Fibroblast of skin of left quadriceps (primary cell): Measurements from ENCODE around the gene DDI2.
"Not testable (repeated sequence)": the region's sequence is repeated elsewhere in the genome, so short reads cannot be mapped to it uniquely, and the experiment has no call there.

Source experiments
- DNase-seq, 2 experiments: peaks; one replicate each; pipeline ENCODE4 v3.0.0-alpha.2; 2013; ENCODE audit warnings: low read depth in 2 of 2

The DDI2 gene

DNA sequence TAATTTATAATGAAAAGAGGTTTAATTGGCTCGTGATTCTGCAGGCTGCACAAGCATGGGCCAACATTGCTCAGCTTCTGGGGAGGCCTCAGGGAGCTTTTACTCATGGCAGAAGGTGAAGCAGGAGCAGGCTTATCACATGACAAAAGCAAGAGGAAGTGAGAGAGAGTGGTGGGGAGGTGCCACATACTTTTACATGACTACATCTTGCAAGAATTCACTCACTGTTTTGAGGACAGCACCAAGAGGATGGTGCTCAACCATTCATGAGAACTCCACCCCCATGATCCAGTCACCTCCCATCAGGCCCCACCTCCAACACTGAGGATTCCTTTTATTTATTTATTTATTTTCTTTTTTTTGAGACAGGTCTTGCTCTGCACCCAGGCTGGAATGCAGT lies 61.3 kb downstream of the DDI2 start:
- peak; percentile 40 to 43 for DNase-seq

GRCh38 chr1:15680131-15680530 lies 62.9 kb downstream of the DDI2 start:
- DNase-seq = no peak

DNA sequence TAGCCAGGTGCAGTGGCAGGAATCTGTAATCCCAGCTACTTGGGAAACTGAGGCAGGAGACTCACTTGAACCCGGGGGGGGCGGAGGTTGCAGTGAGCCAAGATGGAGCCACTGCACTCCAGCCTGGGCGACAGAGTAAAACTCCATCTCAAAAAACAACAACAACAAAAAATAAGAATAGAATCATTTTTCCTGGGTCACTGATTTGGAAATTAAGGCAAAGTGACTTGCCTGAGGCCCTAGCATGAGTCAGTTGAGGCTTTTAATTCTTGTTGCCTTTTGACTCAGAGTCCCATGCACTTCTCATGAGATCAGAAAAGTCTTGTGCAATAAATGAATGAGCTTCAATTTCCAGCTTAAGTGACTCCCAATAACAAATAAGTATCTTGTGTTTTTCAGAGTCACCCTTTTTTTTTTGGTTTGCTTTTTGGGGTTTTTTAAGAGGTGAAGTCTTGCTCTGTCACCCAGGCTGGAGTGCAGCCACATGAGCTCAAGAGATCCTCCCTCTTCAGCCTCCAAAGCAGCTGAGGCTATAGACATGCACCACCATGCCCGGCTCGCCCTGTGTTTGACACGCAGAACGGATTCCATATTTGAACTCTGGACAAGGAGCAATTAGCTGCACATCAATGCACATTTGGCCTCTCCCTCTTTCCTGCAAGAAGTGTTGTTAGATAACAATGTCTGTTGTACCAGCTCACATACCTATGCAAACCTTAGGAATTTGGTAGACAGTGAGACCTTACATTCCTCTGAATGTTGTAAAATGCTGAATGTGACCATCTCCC lies 63.5 kb downstream of the DDI2 start:
- DNase-seq = peak; percentile 63 to 68

GRCh38 chr1:15681349-15682292 lies 64.4 kb downstream of the DDI2 start:
- no peak for DNase-seq

- no peak for DNase-seq
Measured at GRCh38 chr1:15682936-15683341, 65.7 kb downstream of the DDI2 start.

DNA sequence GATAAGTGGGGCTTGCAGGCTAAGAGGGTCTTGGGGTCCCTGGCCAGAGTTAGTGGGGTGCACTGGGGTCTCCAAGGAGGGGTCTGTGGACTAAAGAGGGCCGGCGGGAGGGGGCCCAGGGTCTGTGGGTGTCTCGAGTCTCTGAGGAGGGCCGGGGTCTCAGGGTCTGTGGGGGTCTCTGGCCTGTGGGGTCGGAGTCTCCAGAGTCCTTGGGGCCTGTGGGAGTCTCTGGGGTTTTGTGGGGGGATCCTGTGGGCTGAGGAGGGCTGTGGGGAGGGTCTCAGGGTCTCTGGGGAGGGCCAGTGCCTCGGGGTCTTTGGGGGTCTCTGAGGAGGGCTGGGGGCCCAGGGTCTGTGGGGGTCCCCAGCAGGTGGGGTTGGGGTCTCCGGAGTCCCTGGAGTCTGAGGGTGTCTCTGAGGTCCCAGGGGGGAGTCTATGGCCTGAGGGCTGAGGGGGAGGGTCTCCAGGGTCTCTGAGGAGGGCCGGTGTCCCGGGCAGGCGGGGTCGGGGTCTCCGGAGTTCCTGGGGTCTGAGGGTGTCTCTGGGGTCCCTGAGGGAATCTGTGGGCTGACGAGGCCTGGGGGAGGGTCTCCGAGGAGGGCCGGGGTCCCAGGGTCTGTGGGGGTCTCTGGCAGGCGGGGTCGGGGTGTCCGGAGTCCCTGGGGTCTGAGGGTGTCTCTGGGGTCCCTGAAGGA lies 66.2 kb downstream of the DDI2 start:
- no peak for DNase-seq

DNA sequence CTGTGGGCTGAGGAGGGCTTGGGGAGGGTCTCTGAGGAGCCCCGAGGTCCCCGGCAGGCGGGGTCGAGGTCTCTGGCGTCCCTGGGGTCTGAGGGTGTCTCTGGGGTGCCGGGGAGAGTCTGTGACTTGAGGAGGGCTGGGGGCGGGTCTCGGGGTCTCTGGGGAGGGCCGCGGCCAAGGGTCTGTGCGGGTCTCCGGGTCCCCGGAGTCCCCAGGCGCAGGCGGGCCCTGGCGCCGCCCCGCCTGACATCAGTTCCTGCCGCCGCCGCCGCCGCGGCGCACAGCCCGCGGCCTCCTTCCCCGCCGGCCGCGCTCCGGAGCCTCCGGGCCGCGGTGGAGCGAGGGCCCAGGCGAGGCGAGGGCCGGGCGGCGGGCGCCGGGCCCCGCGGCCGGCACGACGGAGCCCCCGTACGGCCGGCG lies 66.8 kb downstream of the DDI2 start, which contains the start of gene PLEKHM2:
Gene PLEKHM2 (plus strand): TSS at position 279 of the 420 bp plus-strand sequence. CDS start 239 bp downstream, outside the sequence.
- DNase-seq = peak in 1 of 2 experiments; percentile 9

- DNase-seq = no peak
Measured at GRCh38 chr1:15684468-15685291, 67.4 kb downstream of the DDI2 start.

DNA sequence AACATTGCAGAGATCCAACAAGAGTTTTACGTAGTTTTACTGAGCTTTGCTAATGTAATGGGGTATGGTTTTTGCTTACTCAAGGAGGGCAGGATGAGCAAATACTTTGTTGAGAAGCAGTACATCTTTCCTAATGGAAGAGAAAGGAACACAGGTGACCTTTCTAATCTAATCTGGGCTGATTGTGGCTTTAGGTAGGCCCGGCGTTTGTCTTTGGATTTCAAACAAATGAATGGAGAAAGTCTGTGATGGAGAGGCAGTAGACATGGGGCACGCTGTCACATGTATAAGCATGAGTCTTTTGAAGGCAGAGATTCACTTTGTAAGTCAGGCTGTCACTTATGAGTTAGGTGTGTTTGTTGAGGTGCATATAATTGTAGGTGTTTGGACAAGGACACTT lies 68.6 kb downstream of the DDI2 start:
- no peak for DNase-seq

- DNase-seq = no peak
Measured at GRCh38 chr1:15687446-15687845, 70.2 kb downstream of the DDI2 start.

- DNase-seq = no peak
Measured at GRCh38 chr1:15690317-15690716, 73.1 kb downstream of the DDI2 start.

- DNase-seq = no peak
Measured at GRCh38 chr1:15691434-15692032, 74.3 kb downstream of the DDI2 start.

DNA sequence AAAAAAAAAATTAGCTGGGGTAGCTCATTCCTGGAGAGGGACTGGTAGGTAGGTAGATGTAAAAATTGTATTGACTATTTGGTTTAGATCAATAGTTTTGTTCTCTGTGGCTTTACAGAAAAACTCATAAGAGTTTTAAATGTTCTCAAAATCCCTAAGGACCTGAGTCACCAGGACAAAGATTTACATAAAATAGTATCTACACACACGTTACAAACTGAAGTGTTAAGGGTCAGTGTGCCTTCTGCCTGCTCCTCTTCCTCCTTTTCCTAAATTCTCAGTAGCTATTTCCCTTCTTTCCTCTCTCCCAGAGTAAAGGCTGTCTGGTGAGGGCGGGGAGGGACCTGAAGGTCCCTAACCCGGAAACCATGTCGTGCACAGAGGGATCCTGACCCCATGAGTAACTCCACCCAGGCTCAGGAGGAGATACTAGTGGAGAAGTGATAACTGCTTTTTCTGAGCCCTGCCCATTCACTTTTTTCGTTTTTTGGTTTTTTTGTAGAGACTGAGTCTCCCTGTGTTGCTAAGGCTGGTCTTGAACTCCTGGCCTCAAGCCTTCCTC lies 74.9 kb downstream of the DDI2 start:
- no peak for DNase-seq

- no peak for DNase-seq
Measured at GRCh38 chr1:15693371-15693770, 76.1 kb downstream of the DDI2 start.

DNA sequence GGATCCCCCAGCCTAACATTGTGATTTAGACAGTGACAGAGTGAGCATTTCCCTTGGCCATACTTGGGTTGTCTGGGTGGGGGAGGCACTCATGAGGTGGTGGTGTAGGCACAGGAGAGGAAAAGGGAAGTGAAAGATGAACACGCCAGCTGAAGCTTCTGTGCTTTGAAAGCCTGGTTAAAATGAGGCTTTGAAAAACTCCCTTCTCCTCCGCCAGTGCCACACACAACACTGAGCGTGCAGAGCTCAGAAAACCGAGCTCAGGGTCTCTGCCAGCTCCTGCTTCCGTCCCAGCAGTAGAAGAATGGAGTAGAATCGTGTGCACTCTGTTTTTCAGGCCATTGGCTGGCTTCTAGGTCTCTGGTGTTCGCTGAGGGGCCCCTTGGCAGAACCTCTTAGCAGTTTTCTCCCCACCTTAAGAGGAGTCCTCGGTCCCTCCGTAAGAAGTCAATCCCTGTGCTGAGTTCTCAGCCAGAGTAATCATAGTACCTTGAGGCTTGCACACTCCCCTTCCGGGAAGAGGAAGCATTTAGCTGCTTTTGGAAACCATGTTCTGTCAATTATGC lies 79.8 kb downstream of the DDI2 start:
- DNase-seq = no peak

DNA sequence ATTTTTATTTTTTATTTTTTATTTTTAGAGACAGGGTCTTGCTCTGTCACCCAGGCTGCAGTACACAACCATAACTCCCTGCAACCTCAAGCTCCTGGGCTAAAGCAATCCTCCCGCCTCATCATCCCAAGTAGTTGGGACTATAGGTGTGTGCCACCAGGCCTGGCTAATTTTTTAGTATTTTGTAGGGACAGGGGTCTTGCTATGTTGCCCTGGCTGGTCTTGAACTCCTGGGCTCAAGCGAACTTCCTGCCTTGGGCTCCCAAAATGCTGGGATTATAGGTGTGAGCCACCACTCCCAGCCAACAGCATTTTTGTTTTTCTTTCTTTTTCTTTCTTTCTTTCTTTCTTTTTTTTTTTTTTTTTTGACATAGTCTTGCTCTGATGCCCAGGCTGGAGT lies 80.9 kb downstream of the DDI2 start:
- no peak for DNase-seq

- DNase-seq = not testable (repeated sequence)
Measured at GRCh38 chr1:15699321-15699720, 82.1 kb downstream of the DDI2 start.

DNA sequence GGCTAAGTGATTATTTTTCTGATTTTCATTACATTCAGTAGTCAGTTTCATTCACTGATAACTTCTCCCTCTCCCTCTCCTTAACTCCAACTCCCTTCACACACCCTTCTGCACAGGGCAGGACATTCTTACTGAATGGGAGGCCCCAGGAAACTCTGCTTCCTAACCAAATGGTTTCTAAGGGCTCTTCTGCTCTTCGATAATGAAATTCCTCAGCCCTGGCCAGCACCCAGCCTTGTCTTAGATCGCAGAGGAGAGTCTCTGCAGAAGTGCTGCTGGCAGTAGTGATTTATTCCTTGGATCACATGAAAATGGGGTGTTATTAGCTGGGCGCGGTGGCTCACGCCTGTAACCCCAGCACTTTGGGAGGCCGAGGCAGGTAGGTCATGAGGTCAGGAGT lies 83.2 kb downstream of the DDI2 start:
- no peak for DNase-seq

DNA sequence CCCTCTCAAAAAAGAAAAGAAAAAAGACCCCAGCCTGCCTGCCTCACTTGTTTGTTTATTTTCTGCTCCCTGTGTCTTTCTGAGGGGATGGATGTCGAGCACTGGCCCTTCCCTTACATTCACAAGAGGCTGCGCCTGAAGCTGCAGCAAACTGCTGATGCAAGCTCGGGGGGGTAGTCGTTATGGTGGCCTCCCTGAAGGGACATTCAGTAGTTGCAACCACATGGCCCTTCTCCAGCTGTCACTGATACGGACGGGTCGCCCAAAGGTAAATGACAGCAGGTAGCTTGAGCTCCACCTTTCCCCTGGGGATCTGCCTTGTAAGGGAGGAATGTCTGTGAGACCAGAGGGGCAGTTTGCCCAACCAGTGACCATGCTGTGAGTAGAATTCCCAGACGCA lies 84.5 kb downstream of the DDI2 start:
- no peak for DNase-seq
